Pulmonary artery endothelial cell (primary cell): Measurements from ENCODE around the gene NEDD4L. TPM values are rescaled to one million over a fixed set of nuclear protein-coding genes. Genes with fewer than 3 reads are reported as not detected.

Experiments
- DNase-seq: peaks from one replicate; pipeline ENCODE4 v3.0.0-alpha.2; 2011; ENCODE audit warnings: low read depth, low spot score
- total RNA-seq: library from RNA; depleted of rRNA; stranded (reverse); fragments of >200 nt; gene quantifications from 2 replicates; pipeline ENCODE4 v1.2.3, GENCODE V29; 2014

The NEDD4L gene
- total RNA-seq, 1 donor from 2014 or later = 5.6 TPM

DNA sequence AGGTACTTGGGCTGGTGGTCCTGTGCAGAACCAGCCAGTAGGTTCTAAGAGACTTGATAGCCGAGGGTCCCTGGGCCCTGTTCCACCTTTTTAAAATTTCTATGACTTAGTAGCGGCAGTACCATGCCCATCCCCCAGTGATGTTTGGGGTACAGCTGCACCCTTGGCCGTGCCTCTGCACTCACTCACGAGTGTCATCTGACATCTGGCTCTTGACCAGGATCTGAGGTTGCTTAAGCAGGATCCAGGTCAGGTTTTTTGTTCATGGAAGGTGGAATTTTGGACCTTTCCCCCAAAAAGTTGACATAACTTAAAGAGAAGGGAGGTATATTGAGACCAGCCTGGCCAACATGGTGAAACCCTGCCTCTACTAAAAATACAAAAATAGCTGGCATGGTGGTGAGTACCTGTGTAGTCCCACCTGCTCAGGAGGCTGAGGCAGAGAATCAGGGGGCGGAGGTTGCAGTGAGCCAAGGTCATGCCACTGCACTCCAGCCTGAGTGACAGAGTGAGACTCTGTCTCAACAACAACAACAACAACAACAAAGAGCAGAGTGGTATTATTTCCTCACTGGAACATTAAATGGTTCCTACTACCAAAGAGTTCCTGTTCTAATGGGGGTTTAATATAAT, 163.6 kb downstream of the NEDD4L start:
- DNase-seq = no peak

DNA sequence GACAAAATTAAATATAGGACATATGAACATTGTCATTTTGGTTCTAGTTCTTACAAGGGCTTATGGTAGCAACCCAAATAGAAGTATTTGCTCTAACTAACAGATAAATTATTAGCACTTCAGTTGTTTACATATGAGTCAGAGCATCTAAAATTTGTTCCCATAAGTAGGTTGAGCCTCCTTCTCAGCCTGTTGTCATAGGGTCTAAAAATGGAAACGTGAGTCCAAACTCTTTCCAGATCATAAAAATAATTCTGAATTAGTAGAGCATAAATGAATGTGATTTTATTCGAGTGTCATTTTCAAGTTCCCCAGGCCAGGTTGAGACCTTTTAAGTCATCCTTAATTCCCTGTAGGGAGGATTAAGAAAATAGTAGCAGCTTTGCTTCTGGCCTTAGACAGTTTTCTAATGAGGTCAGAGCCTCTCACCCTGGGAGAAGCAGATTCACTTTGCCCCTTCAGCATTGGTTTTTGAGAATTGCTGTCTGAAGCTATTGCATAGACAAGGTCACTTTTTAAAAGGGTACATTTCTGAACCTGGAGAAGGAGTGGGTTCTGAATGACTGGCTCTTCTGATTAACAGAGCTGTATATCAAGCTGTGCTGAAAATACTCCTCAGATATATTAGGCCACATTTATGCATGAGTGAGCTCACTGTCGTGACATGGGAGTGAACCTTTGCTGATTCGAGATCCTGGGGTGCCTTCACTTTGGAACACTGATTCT, 164.3 kb downstream of the NEDD4L start:
- no peak for DNase-seq

DNA sequence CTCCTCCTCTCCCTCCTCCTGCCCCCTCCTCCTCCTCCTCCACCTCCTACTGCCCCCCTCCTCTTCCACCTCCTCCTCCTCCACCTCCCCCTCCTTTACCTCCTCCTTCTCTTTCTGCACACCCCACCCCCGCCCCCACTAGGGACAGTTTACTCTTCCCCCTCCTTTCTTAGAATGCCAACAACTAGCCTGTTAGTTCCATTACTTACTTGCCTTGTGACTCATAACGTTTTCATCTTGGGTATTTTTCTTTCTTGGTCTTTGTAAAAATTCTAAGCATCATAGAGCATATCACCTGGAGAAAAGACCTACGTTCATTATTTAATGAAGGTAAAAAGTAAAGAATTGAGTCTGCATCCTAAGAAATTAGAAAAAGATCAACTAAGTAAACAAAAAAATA, 165.3 kb downstream of the NEDD4L start:
- DNase-seq = no peak

DNA sequence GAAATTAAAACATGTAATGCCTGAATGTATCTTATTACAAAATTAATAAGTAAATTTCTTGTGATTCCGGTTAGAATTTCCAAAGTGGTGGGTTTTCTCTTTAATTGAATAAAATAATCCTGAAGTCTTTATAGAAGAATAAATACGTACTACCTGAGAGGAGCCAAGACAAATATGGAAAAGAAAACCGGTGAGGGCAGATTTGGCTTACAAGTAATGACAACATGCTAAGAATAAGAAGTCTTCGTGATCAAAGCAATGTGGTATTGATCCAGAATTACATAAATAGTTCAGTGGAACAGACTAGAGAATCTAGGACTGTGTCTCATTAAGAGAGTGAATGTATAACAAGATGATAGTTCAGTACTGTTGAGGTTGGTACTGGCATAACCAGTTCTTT, 167.5 kb downstream of the NEDD4L start:
- no peak for DNase-seq

DNA sequence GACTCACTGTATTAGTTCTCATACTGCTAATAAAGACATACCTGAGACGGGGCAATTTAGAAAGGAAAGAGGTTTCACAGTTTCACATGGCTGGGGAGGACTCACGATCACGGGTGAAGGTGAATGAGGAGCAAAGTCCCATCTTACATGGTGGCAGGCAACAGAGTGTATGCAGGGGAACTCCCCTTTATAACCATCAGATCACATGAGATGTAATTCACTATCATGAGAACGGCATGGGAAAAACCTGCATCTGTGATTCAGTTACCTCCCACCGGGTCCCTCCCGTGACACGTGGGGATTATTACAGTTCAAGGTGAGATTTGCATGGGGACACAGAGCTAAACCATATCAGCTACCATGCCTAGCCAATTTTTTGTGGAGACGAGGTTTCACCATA, 168.2 kb downstream of the NEDD4L start:
- no peak for DNase-seq

DNA sequence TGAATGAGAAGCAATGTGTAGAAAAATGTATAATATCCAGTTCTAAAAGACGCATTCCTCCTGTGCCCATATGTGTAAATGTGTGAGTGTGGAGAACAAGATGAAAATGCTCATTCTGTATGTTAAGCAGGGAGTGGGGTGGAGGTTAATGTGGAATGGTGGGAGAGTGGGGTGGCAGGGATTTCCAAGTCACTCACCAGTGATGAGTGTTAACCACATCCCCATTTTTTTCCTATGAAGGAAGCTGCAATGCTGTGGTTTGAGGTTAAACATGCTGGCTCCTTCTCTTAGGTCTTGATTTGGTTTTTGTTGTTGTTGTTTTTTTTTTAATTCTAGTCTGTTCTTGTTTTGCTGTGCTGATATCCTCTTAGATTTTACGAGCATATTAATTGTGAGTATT, 169.4 kb downstream of the NEDD4L start:
- no peak for DNase-seq

DNA sequence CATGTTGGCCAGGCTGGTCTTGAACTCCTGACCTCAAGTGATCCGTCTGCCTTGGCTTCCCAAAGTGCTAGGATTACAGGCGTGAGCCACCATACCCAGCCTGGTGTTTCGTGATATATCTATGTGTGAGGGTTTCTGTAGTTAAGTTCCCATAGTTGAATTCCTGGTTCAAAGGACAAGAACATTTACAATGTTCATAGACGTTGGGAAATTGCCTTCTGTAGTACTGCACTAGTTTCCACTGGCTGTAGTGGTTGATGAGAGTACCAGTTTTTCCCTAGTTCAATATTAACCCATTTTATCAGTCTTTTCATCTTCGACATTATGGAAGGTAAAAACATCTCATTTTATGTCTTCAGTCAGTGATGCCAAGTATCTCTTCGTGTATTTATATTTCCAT, 171.0 kb downstream of the NEDD4L start:
- no peak for DNase-seq

DNA sequence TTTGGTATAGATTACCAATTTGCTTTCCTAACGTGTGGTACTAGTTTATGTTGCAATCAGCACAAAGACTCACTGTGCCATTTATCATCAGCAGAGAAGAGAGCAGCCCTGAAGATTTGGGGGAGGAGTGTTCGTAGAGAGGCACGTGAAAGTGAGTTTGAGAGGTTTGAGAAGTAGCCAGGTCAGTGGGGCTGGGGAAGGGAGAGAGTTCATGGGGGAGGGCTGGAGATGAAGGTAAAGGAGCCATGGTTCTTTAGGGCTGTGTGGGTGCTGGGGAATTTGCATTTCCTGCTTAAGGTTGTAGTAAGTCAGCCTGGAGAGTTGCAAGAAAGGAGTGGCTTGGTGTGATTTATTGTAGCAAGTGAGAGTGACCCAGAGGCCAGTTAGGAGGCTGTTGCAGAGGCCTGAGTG, 172.1 kb downstream of the NEDD4L start:
- no peak for DNase-seq

DNA sequence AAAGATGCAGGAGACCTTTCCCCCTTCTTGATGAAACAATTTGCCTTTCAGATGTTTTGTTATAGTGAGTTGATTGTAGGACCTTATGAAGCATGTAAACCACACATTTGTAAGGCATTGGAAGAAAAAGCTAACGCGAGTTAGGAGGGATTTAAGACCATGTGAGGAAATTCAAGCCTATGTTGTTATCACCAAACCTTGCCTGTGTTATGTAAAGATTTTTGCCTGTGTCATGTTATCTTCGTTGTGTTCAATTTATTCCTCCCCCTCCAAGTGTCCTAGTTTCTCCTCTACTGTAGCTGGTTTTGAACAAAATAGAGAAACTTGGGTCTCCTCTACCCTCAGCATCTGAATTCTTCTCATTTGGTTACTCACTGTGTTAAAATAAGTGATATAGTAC, 173.0 kb downstream of the NEDD4L start:
- DNase-seq = no peak

DNA sequence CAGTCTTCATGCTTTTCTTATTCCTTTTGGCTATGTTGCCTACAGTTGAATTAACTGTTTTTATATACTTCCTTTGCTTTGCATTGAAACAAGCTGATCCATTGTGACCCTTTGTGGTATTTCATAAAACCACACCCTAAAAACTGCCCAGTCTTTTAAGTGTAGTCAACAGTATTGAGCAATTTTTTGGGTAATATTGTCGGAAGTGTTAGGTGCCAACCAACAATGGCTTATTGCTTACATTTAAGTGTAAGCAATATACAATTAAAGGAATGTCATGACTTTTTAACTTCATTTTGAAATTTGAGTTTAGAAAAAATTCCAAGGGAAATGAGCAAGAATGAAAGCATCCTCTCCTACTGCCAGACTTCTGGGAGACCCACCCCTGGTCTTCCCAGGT, 174.1 kb downstream of the NEDD4L start:
- no peak for DNase-seq

DNA sequence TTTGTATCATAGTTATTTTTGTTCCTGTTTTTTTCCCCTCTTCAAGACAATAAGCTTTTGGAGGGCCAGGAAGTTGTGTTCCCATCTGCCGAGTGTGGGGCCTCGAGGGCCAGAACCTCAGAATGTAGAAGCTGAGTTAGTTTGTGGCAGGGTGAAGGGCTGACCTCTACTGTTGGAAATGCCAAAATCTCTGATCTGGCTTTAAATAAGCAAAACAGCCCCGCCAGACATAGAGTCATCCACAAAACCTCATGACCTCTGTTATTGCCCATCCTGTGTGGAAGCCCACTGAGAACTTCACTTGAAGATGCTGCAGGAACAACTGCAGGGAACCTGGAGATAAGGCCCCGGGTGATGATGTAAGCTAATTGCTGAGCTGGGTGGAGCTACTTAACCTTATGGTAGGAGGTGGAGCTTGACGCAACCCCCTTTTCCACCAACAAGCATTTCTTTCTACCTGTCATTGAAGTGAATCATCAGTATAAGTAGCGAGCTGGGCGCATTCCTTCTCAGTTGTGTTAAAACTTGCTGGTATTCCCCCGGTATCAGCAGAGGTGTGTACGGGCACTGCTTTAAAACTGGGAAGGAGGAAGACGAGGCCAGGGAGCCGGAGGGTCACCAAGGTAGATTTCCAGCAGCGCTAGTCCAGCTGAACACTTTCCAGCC, 177.2 kb downstream of the NEDD4L start:
- no peak for DNase-seq

DNA sequence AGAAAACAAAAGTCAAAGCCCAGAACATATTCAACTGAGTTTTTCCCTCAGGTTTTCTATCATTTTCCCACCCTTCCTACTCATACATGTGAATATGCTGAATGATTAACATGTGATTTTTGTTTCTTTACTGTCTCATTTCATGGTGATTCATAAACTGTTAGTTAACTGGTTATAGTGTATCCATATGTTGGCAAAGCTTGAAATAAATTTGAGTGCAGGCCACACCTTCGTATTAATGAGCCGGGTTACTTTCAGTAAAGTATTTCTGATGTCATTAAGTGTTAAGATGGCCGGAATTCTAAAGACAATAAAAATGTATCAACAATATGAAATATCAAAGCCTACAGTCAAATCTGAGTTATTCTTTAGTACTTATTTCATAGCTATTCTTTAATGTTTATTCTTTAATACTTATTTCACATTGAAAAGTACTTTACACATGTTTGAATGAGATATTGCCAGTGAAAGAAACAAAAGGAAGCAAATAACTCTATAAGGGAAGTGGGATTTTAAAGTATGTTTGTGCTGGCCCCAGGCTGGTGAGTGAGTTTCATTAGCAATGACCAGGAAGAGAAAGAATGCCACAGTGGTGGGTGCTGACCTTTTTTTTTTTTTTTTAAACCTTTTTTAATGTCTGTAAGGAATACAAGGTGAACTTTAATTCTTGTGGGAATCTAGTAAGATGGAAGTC, 178.6 kb downstream of the NEDD4L start:
- DNase-seq = no peak

DNA sequence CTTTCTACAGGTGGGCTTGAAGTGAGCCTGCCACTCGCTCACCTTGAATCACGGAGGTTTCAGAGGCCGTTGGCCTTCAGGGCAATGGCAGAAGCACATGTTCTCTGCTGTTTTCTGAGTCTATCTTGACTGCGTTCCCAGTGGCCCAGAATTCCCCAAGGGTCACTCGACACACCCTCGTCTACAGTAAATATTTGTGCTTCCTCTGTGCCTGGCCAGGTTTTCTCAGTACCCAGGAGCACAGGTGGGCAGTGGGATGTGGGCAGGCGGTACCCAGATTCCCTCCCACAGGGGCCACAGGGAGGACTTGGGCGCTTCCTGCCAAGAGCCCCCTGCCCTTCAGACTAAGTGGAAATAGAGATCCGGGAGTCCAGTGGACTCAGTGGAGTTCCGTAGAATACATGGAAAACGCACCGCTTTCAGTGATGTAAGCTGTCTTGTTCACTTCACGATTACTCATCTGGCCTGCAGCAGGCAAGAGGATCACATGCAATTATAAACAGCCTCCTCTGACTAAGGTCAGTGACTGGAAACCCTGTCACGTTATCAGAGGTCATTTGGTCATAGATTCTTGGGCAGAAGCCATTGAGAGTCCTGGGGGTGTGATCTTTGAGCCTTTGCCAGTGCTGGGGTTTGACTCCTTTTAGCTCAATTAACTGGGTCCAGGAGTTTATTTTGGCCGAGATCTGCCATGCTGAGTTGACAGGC, 179.8 kb downstream of the NEDD4L start:
- peak; percentile 94 for DNase-seq

DNA sequence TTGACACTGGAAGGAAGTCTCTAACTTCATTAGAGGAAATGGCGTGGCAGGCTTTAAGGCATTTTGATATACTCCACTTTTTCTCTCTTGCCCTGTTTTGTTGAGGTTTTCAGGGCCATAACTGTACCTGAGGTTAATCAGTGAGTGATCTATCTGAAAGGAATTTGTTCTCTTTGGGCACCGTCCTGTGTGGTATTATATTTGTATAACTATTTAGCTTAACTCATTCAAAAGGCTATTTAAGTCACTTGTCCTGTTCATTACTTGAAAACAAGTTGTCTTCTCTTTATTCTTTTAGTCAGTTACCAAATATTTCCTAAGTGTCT, 180.4 kb downstream of the NEDD4L start:
- no peak for DNase-seq

DNA sequence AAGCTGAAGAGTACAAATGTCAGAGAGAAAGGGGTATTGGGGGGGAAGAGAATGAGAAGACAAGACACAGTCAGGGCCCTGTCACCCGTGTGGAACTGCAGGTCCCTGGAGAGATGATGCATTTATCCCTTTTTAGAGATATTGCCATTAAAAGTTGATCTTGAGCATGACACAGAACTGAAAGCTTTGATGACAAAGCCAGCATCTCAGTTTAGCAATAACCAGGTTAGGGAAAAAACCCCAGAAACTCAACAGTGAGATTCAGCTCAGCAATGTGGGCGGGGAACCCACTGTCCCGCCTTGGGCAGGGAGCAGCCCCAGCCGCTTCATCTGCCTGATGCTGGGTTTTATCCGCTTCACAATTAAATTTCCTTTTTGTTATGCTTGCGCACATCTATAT, 181.1 kb downstream of the NEDD4L start:
- DNase-seq = no peak

DNA sequence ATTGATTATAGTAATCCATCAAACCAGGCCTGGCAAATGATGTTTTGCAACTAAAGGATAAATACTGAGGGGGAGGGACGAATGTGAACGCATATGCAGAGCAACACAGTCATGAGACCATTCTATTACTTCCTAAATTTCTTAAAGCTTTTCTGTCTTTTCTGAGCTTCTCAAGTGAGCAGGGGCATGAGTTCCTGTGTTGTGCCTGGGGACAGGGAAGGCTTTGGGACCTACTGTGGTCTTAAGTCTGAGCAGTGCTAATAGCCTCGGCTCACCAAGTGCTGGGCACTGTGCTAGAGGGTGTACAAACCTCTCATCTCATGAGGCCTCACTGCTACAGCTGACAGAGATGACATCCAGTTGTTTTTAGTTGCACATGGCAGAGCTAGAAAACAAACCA, 182.4 kb downstream of the NEDD4L start:
- no peak for DNase-seq

DNA sequence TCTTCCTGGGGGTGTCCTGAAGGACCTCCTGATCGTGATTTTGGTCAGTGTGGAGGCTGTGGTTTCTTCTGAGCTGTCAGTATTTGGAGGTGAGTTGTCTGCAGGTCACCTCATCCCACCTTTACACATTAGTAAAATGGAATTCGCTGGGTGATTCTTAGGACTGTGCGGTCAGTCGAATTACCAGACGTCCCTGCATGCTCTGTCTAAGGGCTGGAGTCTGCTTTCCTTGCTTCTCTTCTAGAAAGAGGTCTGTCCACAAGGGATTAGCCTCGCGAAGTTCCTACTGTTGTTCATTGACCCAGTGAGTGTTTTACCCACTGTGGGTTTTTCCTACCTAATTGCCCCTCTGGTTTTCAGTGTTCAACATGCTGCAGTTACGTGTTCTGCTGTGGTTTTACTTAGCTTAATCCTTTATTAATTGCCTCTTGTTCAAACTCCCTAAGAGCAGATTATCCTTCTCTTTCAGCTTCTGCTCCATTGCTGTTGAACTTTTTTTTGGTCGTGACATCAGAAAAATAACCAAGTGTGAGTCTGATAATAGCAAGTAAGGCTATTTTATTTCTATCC, 183.4 kb downstream of the NEDD4L start:
- no peak for DNase-seq

DNA sequence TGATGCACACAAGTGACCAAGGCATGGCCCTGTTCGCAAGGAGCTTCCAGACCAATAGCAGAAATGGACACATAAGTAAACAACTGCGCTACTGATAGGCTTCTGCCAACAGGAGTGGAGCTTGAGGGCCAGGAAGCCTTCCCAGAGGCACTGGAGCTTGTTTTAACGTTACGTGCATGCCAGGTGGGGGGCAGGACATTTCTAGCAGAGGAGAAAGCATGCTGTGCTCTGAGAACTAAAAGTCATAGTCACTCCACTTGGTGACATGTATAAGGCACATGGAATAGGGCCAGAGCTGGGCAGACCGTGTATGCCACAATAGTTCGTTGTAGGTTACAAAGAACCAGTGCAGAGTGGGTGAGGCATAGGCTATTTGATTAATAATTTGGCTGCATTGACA, 184.2 kb downstream of the NEDD4L start:
- DNase-seq = no peak

DNA sequence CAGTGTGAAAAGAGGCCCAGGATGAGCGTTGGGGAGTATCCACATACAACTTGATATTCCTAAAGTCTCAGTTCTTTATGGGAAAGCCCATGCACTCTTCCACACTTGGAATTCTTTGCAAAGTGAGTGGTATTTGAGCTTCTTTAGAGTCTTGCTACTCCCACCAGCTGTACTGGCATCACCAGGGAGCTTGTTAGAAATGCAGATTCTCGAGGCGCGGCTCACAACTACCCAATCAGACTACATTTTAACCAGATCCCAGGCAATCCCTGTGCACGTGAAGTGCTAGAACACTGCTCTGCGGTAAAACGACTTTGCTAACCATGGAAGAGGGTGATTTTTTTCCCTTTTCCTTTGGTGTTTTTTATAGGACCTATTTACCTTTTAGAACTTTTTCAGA, 184.7 kb downstream of the NEDD4L start:
- no peak for DNase-seq

DNA sequence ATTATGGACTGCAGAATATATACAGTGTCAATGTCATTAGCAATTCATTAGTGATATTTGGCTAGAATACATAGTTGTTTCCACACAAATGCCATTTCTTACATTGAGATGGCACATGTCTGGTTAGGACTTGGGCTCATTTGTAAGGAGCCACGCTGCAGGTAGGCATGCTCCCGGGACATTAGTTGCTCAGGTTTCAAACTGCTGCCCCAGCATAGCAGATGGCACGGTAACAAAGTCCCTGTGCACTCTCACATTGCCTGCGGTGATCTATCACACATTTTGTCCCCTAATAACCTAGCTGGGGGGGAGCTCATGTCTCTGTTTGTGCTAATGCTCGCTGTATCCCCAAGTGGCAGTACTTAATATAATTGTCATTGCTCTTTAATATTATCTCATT, 185.1 kb downstream of the NEDD4L start:
- DNase-seq = no peak

DNA sequence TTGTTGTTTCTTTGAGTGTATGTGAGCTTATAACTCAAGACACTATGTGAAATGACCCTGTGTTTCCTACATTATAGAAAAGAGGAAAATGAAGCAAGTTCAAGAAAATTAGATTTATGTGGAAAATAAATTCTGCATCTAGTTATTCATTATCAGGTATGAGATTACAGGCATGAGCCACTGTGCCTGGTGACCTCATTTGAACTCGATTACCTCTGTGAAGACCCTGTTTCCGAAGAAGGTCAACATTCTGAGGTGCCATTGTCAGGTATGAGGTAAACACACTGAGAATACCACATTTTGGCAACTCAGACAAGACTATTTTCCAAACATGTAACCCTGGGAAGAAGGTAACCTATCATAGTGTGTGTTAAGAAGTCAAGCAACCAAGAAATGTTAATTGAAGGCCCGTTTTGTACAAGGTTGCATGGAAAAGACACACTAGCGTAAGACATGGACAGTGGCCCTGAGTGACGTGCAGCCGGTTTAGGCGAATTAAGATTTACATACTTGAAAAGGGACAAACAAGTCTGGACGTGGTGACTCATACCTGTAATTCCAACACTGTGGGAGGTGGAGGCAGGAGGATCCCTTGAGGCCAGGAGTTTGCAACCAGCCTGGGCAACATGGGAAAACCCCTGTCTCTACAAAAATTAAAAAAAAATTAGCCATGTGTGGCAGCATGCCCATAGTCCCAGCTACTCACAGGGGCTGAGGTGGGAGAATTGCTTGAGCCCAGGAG, 186.6 kb downstream of the NEDD4L start:
- DNase-seq = no peak
